ENCODE results near the gene FBXO36. TPM values are rescaled to one million over a fixed set of nuclear protein-coding genes. Genes with fewer than 3 reads are reported as not detected.

Gene FBXO36
- total RNA-seq, 1 experiment from 2014 or later, result 3.0 TPM

DNA sequence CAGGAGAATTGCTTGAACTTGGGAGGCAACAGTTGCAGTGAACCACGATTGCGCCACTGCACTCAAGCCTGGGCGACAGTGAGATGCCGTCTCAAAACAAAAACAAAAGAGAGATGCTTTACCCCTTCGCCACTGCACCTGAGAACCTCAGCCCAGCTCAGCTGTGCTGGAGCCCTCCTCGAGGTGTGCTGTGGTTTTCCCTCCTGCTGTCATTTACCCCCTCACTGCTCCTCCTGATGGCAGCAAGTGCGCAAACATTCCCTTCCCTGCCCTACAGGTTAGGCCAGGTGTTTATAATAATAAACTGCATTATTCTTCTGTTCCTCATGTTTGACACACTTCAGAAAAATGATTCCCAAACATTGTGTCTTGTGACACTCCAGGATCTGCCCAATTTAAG is 8.4 kb downstream of the FBXO36 start:
- no peaks in the 10 kb centered on the region for H3K4me1 ChIP-seq (ENCODE audit: insufficient read depth, low read length)
- no peak overlapping the region for H2BK120ac ChIP-seq (ENCODE audit: low read depth, low read length, poor library complexity, severe bottlenecking)
- no peak overlapping the region for H4K8ac ChIP-seq (replicated peaks; ENCODE audit: insufficient read length, low read depth, low read length)
- 0 out of 3 replicates have a peak, but pooled peaks have one; percentile 8 for TF ChIP-seq CTCF (conservative IDR thresholded peaks at IDR 0.05)
- no peak overlapping the region for H3K4me3 Mint-ChIP-seq
- H3K14ac ChIP-seq (ENCODE audit: insufficient read depth, low read length), result no peak overlapping the region
- H2BK20ac ChIP-seq (ENCODE audit: low read depth, low read length, poor library complexity, severe bottlenecking), result no peak overlapping the region
- no peaks in the 10 kb centered on the region for H3K79me1 ChIP-seq (ENCODE audit: insufficient read depth, low read depth, low read length, poor library complexity, severe bottlenecking)
- H3K4me2 ChIP-seq (ENCODE audit: insufficient read depth, insufficient read length, low read length), result no peak overlapping the region
- no peak overlapping the region for H2BK12ac ChIP-seq (ENCODE audit: insufficient read length, low read depth, low read length)
- no peak overlapping the region for H3K56ac ChIP-seq (ENCODE audit: insufficient read length, low read depth, low read length)
- no peak overlapping the region for H3K18ac ChIP-seq (ENCODE audit: insufficient read length, low read depth, low read length)
- no peak overlapping the region for H4K5ac ChIP-seq (ENCODE audit: insufficient read length, low read depth, low read length)
- H3K9ac ChIP-seq (ENCODE audit: extremely low read depth, insufficient read length, low read length), result no peak overlapping the region
- H3K36me3 Mint-ChIP-seq (ENCODE audit: insufficient read depth in 1 of 3, low read depth in 3 of 3), result peaks cover 4 to 6% (median 5%) of the 10 kb centered on the region in 3 experiments; a peak in 6 of 7 replicates
- DNase-seq, result no peak
- no peaks in the 10 kb centered on the region for H3K9me3 ChIP-seq (ENCODE audit: control insufficient read depth, low read depth, low read length)
- H2BK15ac ChIP-seq (ENCODE audit: low read depth, low read length), result no peak overlapping the region
- H4K91ac ChIP-seq (ENCODE audit: insufficient read length, low read depth, low read length), result no peak overlapping the region
- H3K4ac ChIP-seq (ENCODE audit: low read depth, low read length), result no peak overlapping the region
- H3T11ph ChIP-seq (ENCODE audit: low read length), result no peak overlapping the region
- 0 out of 5 replicates have a peak, but pooled peaks cover 0 to 2% of the 10 kb centered on the region in 2 experiments for H3K9me3 Mint-ChIP-seq
- no peak overlapping the region for H2AFZ ChIP-seq (ENCODE audit: low read length)
- H3K27ac ChIP-seq (ENCODE audit: insufficient read length, low read depth, low read length), result no peak overlapping the region
- H3K27ac Mint-ChIP-seq, result peak overlapping the region in 1 of 3 experiments; percentile 34; a peak in 1 of 7 replicates
- no peak overlapping the region for H3K23ac ChIP-seq (ENCODE audit: insufficient read length, low read depth, low read length)
- H3K4me1 Mint-ChIP-seq, result peaks cover 3% of the 10 kb centered on the region in 2 experiments; a peak in 2 of 4 replicates
- no peak overlapping the region for H2AK5ac ChIP-seq (ENCODE audit: insufficient read length, low read length)
- H4K20me1 ChIP-seq (ENCODE audit: control insufficient read depth, insufficient read depth, insufficient read length), result no peaks in the 10 kb centered on the region
- WGBS (ENCODE audit: extremely low coverage, insufficient read length, low lambda C conversion rate), result no CpG with 5 or more reads among the region's 7 CpGs
- no peak overlapping the region for H2BK5ac ChIP-seq (ENCODE audit: insufficient read length, low read length)
- H3K27me3 ChIP-seq (ENCODE audit: insufficient read depth, low read length), result no peaks in the 10 kb centered on the region
- H3K79me2 ChIP-seq (ENCODE audit: insufficient read depth, low read length), result no peaks in the 10 kb centered on the region
- H3K23me2 ChIP-seq (ENCODE audit: insufficient read length, low read depth, low read length, poor library complexity, severe bottlenecking), result no peaks in the 10 kb centered on the region
- no peaks in the 10 kb centered on the region for H3K27me3 Mint-ChIP-seq (ENCODE audit: low read depth)

Data from H9 (cell line).